OCI-LY3 (cell line): ENCODE data around the gene FILIP1L.

Experiments used
- H2AFZ ChIP-seq: fragments of 200-600, 300-600 bp; shearing (Covaris generic); 2 replicates; pipeline ENCODE4 v1.6.0; 2014; ENCODE audit warnings: antibody characterized with exemption, low read depth, low read length
- H3K27ac ChIP-seq: fragments of 200-600, 300-600 bp; sonication (generic); 2 replicates; pipeline ENCODE4 v1.5.1; 2014; ENCODE audit warnings: mild to moderate bottlenecking, low read length, moderate library complexity, mixed read lengths
- H3K27me3 ChIP-seq: fragments of 200-600, 300-600 bp; sonication (generic); 2 replicates; pipeline ENCODE4 v1.6.1; 2014; ENCODE audit warnings: low read depth, low read length, mixed read lengths
- H3K36me3 ChIP-seq: fragments of 200-600, 300-600 bp; sonication (generic); replicated peaks from 2 replicates; pipeline ENCODE3; 2014; ENCODE audit warnings: low read depth, low read length, mixed read lengths
- H3K4me1 ChIP-seq: fragments of 300-600, 200-600 bp; sonication (generic); 2 replicates; pipeline ENCODE4 v1.6.1; 2014; ENCODE audit warnings: low read length, mixed read lengths
- H3K4me2 ChIP-seq: fragments of 200-600, 300-600 bp; sonication (generic); 2 replicates; pipeline ENCODE4 v1.6.1; 2014; ENCODE audit warnings: low read length, mixed read lengths
- H3K4me3 ChIP-seq: fragments of 300-600, 200-600 bp; sonication (generic); 2 replicates; pipeline ENCODE4 v1.5.1; 2014; ENCODE audit warnings: antibody characterized with exemption, mild to moderate bottlenecking, low read length, moderate library complexity
- H3K79me2 ChIP-seq: fragments of 300-600, 200-600 bp; shearing (Covaris generic); 2 replicates; pipeline ENCODE4 v1.6.1; 2014; ENCODE audit warnings: mild to moderate bottlenecking, low read length, mixed read lengths
- H3K9ac ChIP-seq: fragments of 300-600, 200-600 bp; shearing (Covaris generic); 2 replicates; pipeline ENCODE4 v1.6.0; 2014; ENCODE audit warnings: mild to moderate bottlenecking, low read length, moderate library complexity
- H3K9me3 ChIP-seq: fragments of 200-600, 300-600 bp; shearing (Covaris generic); 2 replicates; pipeline ENCODE4 v1.6.1; 2014; ENCODE audit warnings: low read length, mixed read lengths; ENCODE audit not compliant: insufficient read depth
- H4K20me1 ChIP-seq: fragments of 200-600, 300-600 bp; sonication (generic); 2 replicates; pipeline ENCODE4 v1.6.1; 2016; ENCODE audit warnings: low read length, mixed read lengths; ENCODE audit not compliant: insufficient read depth
- CTCF ChIP-seq: fragments of 200-600, 300-600 bp; sonication (generic); IDR thresholded peaks from 2 replicates; pipeline ENCODE4 v1.5.1; 2014; ENCODE audit warnings: antibody characterized with exemption, low read length, low read depth
- EZH2phosphoT487 ChIP-seq: fragments of 200-600 bp; shearing (Covaris generic); IDR thresholded peaks from 2 replicates; pipeline ENCODE4 v1.6.1; 2018; ENCODE audit warnings: antibody characterized with exemption, mixed run types, low read depth

Gene FILIP1L

GRCh38 chr3:99918715-99919114 lies 195.6 kb downstream of the FILIP1L start:
- H3K36me3 ChIP-seq = no peaks in the 10 kb centered on the region
- H3K4me1 ChIP-seq = no peaks in the 10 kb centered on the region
- no peaks in the 10 kb centered on the region for H3K27me3 ChIP-seq
- H2AFZ ChIP-seq = no peak overlapping the region
- H4K20me1 ChIP-seq = no peaks in the 10 kb centered on the region
- TF ChIP-seq EZH2phosphoT487 = no peak
- TF ChIP-seq CTCF = no peak
- no peak overlapping the region for H3K4me3 ChIP-seq
- H3K9me3 ChIP-seq = no peaks in the 10 kb centered on the region
- H3K27ac ChIP-seq = no peak overlapping the region
- H3K9ac ChIP-seq = no peak overlapping the region
- H3K79me2 ChIP-seq = no peaks in the 10 kb centered on the region; the same call in 1 of the 2 replicates
- no peak overlapping the region for H3K4me2 ChIP-seq

- H3K27ac ChIP-seq = no peak overlapping the region
- no peak overlapping the region for H3K9ac ChIP-seq
- H3K27me3 ChIP-seq = no peaks in the 10 kb centered on the region
- no peaks in the 10 kb centered on the region; the same call in 1 of the 2 replicates for H3K79me2 ChIP-seq
- H2AFZ ChIP-seq = no peak overlapping the region
- H4K20me1 ChIP-seq = no peaks in the 10 kb centered on the region
- H3K4me2 ChIP-seq = no peak overlapping the region
- H3K9me3 ChIP-seq = no peaks in the 10 kb centered on the region
- no peak for TF ChIP-seq CTCF
- TF ChIP-seq EZH2phosphoT487 = no peak
- H3K4me3 ChIP-seq = no peak overlapping the region
- no peaks in the 10 kb centered on the region for H3K36me3 ChIP-seq
- H3K4me1 ChIP-seq = no peaks in the 10 kb centered on the region
Measured at GRCh38 chr3:99915906-99916432, 198.3 kb downstream of the FILIP1L start.

DNA sequence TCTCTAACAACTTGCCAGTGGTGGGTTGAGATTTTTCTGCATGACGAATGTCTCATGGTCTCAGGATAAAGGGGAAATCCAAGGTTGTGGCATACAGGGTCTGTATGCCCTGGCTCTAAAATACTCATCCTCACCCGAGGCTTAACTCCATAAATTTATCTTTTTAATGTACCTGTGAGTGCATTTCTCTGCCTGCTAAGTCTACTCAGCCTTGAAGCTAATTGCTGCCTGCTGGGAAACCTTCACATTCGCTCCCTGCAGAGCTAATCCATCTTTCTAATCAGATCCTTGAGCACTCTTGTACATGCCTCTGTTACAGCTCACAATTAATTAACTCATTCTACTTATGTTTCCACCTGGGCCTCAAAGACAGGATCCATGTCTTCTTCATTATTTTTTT lies 202.9 kb downstream of the FILIP1L start:
- H3K9ac ChIP-seq = no peak overlapping the region
- H3K4me1 ChIP-seq = no peaks in the 10 kb centered on the region
- H2AFZ ChIP-seq = no peak overlapping the region
- H3K4me2 ChIP-seq = no peak overlapping the region
- no peak overlapping the region for H3K4me3 ChIP-seq
- H3K79me2 ChIP-seq = no peaks in the 10 kb centered on the region
- H3K27me3 ChIP-seq = no peaks in the 10 kb centered on the region
- H3K9me3 ChIP-seq = no peaks in the 10 kb centered on the region
- no peak for TF ChIP-seq CTCF
- no peak for TF ChIP-seq EZH2phosphoT487
- no peaks in the 10 kb centered on the region for H3K36me3 ChIP-seq
- no peak overlapping the region for H3K27ac ChIP-seq
- no peaks in the 10 kb centered on the region for H4K20me1 ChIP-seq

DNA sequence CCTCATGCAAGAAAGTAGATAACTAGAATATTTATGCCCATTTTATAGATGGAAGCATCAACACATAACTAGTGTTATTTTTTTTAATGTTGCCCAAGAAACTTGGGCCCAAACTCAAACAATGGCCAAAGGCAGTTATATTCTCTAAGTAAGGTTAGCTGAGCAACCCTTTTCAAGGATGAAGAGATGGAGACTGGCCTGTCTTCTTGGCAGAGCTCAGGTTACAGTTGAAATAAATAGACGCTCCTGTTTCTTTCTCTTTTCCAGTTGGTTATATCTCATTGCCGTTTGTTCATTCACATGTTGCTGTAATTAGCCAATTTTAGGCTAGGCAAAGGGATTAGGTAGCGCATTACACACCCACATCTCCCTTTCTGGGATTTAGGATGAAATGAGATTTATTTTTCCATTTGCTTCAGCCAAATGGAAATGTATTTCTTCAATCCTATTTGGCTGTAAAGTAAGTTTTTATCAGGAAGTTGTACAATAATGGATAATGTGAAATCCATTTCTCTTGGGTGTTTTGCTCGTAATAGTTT lies 203.5 kb downstream of the FILIP1L start:
- Histone ChIP-seq H3K36me3 (no peaks in the 10 kb centered on the region), H3K4me2 (no peak overlapping the region), H3K27ac (no peak overlapping the region)

More for the DNA sequence above, 203.5 kb downstream of the FILIP1L start:
- H3K9me3 ChIP-seq = no peaks in the 10 kb centered on the region
- no peak for TF ChIP-seq EZH2phosphoT487
- no peak for TF ChIP-seq CTCF
- H4K20me1 ChIP-seq = no peaks in the 10 kb centered on the region
- no peak overlapping the region for H3K9ac ChIP-seq
- no peak overlapping the region for H2AFZ ChIP-seq
- no peaks in the 10 kb centered on the region for H3K4me1 ChIP-seq
- H3K79me2 ChIP-seq = no peaks in the 10 kb centered on the region
- H3K27me3 ChIP-seq = no peaks in the 10 kb centered on the region
- no peak overlapping the region for H3K4me3 ChIP-seq
